HUDEP-2 (cell line): ENCODE measurements around the gene GMPR.

Experiments used
- DNase-seq, 76 experiments: peaks; one replicate each; lab custom pipeline; 2025; ENCODE audit not compliant: unreplicated experiment in 76 of 76; lab: John Stamatoyannopoulos, UW

Gene GMPR

GRCh38 chr6:16344756-16345155, 106.4 kb downstream of the GMPR start:
- DNase-seq, result no peak
